ENCODE measurements around the gene TMEM178B. TPM values are rescaled to one million over a fixed set of nuclear protein-coding genes. Genes with fewer than 3 reads are reported as not detected.

The TMEM178B gene
- total and polyA plus RNA-seq, 2 of the 4 experiments (the other 2 are of a cell fraction): under 0.01 to 0.05 TPM

DNA sequence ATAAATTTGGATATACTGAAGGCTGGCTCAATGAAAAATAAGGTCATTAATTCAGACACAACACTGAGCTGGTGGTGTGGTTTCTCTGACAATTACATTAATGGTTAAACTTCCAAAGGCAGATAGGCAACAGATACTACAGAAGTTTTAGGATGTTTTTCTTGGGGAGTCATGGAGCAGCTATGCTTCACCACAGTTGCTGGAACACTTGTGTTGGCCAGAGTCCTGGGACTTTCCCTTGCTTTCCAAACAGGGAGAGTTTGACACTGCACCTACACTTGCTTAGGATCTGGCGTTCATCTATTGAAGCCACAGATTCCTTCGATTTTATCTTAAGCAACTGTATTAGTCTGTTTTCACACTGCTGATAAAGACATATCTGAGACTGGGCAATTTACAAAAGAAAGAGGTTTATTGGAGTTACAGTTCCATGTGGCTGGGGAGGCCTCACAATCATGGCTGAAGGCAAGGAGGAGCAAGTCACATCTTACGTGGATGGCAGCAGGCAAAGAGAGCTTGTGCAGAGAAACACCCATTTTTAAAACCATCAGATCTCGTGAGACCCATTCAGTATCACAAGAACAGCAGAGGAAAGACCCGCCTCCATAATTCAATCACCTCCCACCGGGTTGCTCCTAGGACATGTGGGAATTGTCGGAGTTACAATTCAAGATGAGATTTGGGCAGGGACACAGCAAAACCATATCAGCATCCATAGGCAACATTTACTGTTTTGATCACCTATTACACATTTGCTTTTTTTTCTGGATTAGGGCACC is 27.8 kb upstream of the TMEM178B start:
- Histone ChIP-seq H3K9me3 (ENCODE audit: control insufficient read depth, insufficient read depth, low read length) (no peaks in the 10 kb centered on the region), H3K23ac (ENCODE audit: low read depth, low read length) (no peak overlapping the region), H2AK5ac (ENCODE audit: low read depth, low read length) (no peak overlapping the region), H3K56ac (ENCODE audit: extremely low read depth, insufficient read depth, low read length) (no peak overlapping the region), H3K36me3 (ENCODE audit: control insufficient read depth, insufficient read depth, low read length) (no peaks in the 10 kb centered on the region), H2BK120ac (ENCODE audit: low read depth, low read length) (peak overlapping the region; percentile 29; the same call in 1 of the 2 replicates), H3K27me3 (ENCODE audit: control insufficient read depth, insufficient read depth, low read length) (no peaks in the 10 kb centered on the region), H3K79me1 (ENCODE audit: low read depth in 1 of 2, low read length in 2 of 2) (no peaks in the 10 kb centered on the region), H3K18ac (ENCODE audit: low read depth, low read length) (no peak overlapping the region; the same call in 1 of the 2 replicates), H3K4me1 (ENCODE audit: control insufficient read depth, insufficient read depth, low read length) (no peaks in the 10 kb centered on the region; the same call in 1 of the 2 replicates), H3K9ac (ENCODE audit: low read depth, low read length) (no peak overlapping the region), H3K27ac (ENCODE audit: insufficient read depth, low read length) (no peak overlapping the region), H4K5ac (ENCODE audit: low read depth, low read length) (peak overlapping the region; percentile 9; the same call in 1 of the 2 replicates), H3K4ac (ENCODE audit: low read depth, low read length) (no peak overlapping the region; the same call in 1 of the 2 replicates), H4K20me1 (ENCODE audit: insufficient read depth, low read length) (no peaks in the 10 kb centered on the region), H3K9me1 (ENCODE audit: insufficient read depth, low read length) (no peaks in the 10 kb centered on the region), H2BK15ac (ENCODE audit: low read depth, low read length) (no peak overlapping the region; the same call in 2 of the 3 replicates), H3K4me2 (ENCODE audit: low read depth, low read length) (no peak overlapping the region), H2BK20ac (ENCODE audit: low read depth, low read length) (peak overlapping the region; percentile 9; the same call in 1 of the 2 replicates), H4K8ac (ENCODE audit: low read depth in 2 of 2, low read length in 2 of 2) (peak overlapping the region in 1 of 2 experiments; percentile 63; a peak in 2 of 4 replicates), H4K91ac (ENCODE audit: insufficient read depth, low read depth, low read length) (peak overlapping the region; percentile 10; the same call in 1 of the 2 replicates), H2AFZ (replicated peaks; ENCODE audit: low read length, poor library complexity) (no peak overlapping the region), H3K4me3 (ENCODE audit: insufficient read depth, low read depth, low read length) (no peak overlapping the region), H3K14ac (replicated peaks; ENCODE audit: low read depth, low read length) (no peak overlapping the region), H2BK5ac (ENCODE audit: low read depth, low read length, poor library complexity, severe bottlenecking) (peak overlapping the region; percentile 94), H2AK9ac (replicated peaks; ENCODE audit: low read depth, low read length, poor library complexity) (no peak overlapping the region)
- ATAC-seq (ENCODE audit: low read depth) (peak; percentile 70), DNase-seq (peak; percentile 66)
- intact Hi-C loops (cut with micrococcal nuclease): no loop called here
- ChIA-PET CTCF (interaction anchor here (0.7 kb wide), 1 partner anchor 34 kb away, joined by 4 read pairs; no protein-coding TSS in a partner anchor), POLR2A (ENCODE audit: unreplicated experiment) (interaction anchor here (0.5 kb wide), 1 partner anchor 37 kb away, joined by 3 read pairs; no protein-coding TSS in a partner anchor)
- no peak for TF ChIP-seq RFX5 (IDR thresholded peaks at IDR 0.05; ENCODE audit: low read depth, low read length)
- no peak for TF ChIP-seq RCOR1 (IDR thresholded peaks at IDR 0.05; ENCODE audit: insufficient replicate concordance, low read length)
- TF ChIP-seq RAD21 (IDR thresholded peaks at IDR 0.05; ENCODE audit: low read length): no peak
- no peak for TF ChIP-seq ELK1 (IDR thresholded peaks at IDR 0.05; ENCODE audit: borderline replicate concordance, low read depth, low read length)
- TF ChIP-seq NFE2L2 (IDR thresholded peaks at IDR 0.05; ENCODE audit: low read depth, low read length): no peak
- no peak for TF ChIP-seq MAFK (IDR thresholded peaks at IDR 0.05; ENCODE audit: low read depth, low read length)
- no peak for TF ChIP-seq MAZ (IDR thresholded peaks at IDR 0.05; ENCODE audit: borderline replicate concordance, low read depth, low read length)
- no peak for TF ChIP-seq USF2 (IDR thresholded peaks at IDR 0.05; ENCODE audit: low read depth, low read length)
- TF ChIP-seq CEBPB (IDR thresholded peaks at IDR 0.05; ENCODE audit: low read depth, low read length): no peak
- TF ChIP-seq, protein P1, sequence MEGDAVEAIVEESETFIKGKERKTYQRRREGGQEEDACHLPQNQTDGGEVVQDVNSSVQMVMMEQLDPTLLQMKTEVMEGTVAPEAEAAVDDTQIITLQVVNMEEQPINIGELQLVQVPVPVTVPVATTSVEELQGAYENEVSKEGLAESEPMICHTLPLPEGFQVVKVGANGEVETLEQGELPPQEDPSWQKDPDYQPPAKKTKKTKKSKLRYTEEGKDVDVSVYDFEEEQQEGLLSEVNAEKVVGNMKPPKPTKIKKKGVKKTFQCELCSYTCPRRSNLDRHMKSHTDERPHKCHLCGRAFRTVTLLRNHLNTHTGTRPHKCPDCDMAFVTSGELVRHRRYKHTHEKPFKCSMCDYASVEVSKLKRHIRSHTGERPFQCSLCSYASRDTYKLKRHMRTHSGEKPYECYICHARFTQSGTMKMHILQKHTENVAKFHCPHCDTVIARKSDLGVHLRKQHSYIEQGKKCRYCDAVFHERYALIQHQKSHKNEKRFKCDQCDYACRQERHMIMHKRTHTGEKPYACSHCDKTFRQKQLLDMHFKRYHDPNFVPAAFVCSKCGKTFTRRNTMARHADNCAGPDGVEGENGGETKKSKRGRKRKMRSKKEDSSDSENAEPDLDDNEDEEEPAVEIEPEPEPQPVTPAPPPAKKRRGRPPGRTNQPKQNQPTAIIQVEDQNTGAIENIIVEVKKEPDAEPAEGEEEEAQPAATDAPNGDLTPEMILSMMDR (conservative IDR thresholded peaks at IDR 0.05; ENCODE audit: low read depth, low read length): no peak
- no peak for TF ChIP-seq FOS (IDR thresholded peaks at IDR 0.05; ENCODE audit: low read depth, low read length)
- no peak for TF ChIP-seq CHD1 (IDR thresholded peaks at IDR 0.05; ENCODE audit: low read depth, low read length)
- no peak for TF ChIP-seq MXI1 (IDR thresholded peaks at IDR 0.05; ENCODE audit: borderline replicate concordance, low read depth, low read length)
- in situ Hi-C loops (cut with MboI; ENCODE audit: low sequenced_read_pairs): no loop called here
- no TSS peak for BruUV-seq (replicated peaks)
- WGBS, 2 experiments (ENCODE audit: extremely low coverage in 2 of 2, insufficient read length in 1 of 2): no CpG with 5 or more reads among the region's 7 CpGs
- dilution Hi-C loops (cut with HindIII; ENCODE audit: low sequenced_read_pairs, unreplicated experiment): no loop called here

Measured in IMR-90 (cell line).